Thymus (tissue), 11 donors: ENCODE data around the gene RTF2. TPM values are rescaled to one million over a fixed set of nuclear protein-coding genes. Genes with fewer than 3 reads are reported as not detected.

Experiments used
- DNase-seq, 9 donors: peaks; one replicate each; pipeline ENCODE4 v3.0.0-alpha.2; 2013; ENCODE audit warnings: low spot score in 9 of 9, low read depth in 6 of 9, missing footprints in 1 of 9
- H3K27ac ChIP-seq, 2 donors: one replicate each; pipeline ENCODE4 v1.5.1; 2013; ENCODE audit warnings: control low read depth in 1 of 2, low read depth in 1 of 2, low read length in 1 of 2, mild to moderate bottlenecking in 1 of 2, moderate library complexity in 1 of 2
- H3K27me3 ChIP-seq, 2 donors: one replicate each; pipeline ENCODE4 v1.5.1; 2013; ENCODE audit warnings: low read length in 1 of 2; ENCODE audit not compliant: control insufficient read depth in 2 of 2, insufficient read depth in 1 of 2
- H3K36me3 ChIP-seq, 2 donors: one replicate each; pipeline ENCODE4 v1.5.1; 2013; ENCODE audit warnings: low read length in 1 of 2, mild to moderate bottlenecking in 1 of 2, moderate library complexity in 1 of 2; ENCODE audit not compliant: control insufficient read depth in 2 of 2, insufficient read depth in 2 of 2
- H3K4me1 ChIP-seq, 2 donors: one replicate each; pipeline ENCODE4 v1.5.1; 2013; ENCODE audit warnings: low read length in 2 of 2; ENCODE audit not compliant: control insufficient read depth in 2 of 2, insufficient read depth in 2 of 2
- H3K4me3 ChIP-seq, 2 donors: one replicate each; pipeline ENCODE4 v1.5.1; 2013; ENCODE audit warnings: low read length in 2 of 2, control low read depth in 1 of 2, mild to moderate bottlenecking in 1 of 2
- H3K9me3 ChIP-seq, 2 donors: one replicate each; pipeline ENCODE4 v1.5.1; 2013; ENCODE audit warnings: low read length in 1 of 2, mild to moderate bottlenecking in 1 of 2; ENCODE audit not compliant: control insufficient read depth in 2 of 2, insufficient read depth in 1 of 2
- WGBS: extraction: QIAGEN DNeasy Blood & Tissue Kit; methylation state at CpG from one replicate; pipeline ENCODE4 v1.1.7; 2013; 5-methylcytosine and 5-hydroxymethylcytosine counted together
- polyA plus RNA-seq: library from polyadenylated mRNA; stranded (reverse); fragments of 200-250 nt; gene quantifications from one replicate; pipeline ENCODE4 v1.2.3, GENCODE V29; 2013
- total RNA-seq: library from RNA; stranded (reverse); fragments of 120-200 nt; gene quantifications from one replicate; pipeline ENCODE4 v1.2.4, GENCODE V29; 2013
- donor health status: healthy.

RTF2 gene
- total and polyA plus RNA-seq, 2 donors: 75.1 to 91.6 TPM

DNA sequence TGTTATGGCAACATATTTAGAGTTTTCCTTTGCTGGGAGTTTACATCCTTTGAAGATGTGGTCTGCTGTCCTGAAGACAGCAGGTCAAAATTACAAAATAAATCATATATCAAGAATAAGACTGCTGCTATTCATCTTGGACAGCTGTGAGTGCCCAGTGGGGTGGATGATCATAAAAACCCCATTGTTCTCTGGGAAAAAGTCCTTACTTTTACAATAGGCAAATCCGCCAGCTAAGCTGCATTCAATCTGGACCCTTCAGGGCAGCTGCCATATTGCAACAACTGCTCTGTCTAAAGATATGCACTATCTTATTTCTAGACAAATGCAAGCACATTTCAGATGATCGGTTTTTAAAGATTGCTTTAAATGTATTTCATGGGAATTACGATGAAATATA is 37.0 kb upstream of the RTF2 start:
- H3K4me1 ChIP-seq: peaks cover 0 to 2% of the 10 kb centered on the region in 2 donors

GRCh38 chr20:56433221-56433879 is 35.1 kb upstream of the RTF2 start:
- 95% methylated on average over 3 of the region's 3 CpGs for WGBS
- no peaks in the 10 kb centered on the region for H3K9me3 ChIP-seq
- no peak overlapping the region for H3K4me3 ChIP-seq
- no peaks in the 10 kb centered on the region for H3K27me3 ChIP-seq
- DNase-seq: no peak
- H3K4me1 ChIP-seq: peaks cover 0 to 2% of the 10 kb centered on the region in 2 donors
- H3K27ac ChIP-seq: no peak overlapping the region
- no peaks in the 10 kb centered on the region for H3K36me3 ChIP-seq

More for the DNA sequence above, 37.0 kb upstream of the RTF2 start:
- no peak overlapping the region for H3K27ac ChIP-seq
- H3K36me3 ChIP-seq: no peaks in the 10 kb centered on the region
- 97% methylated on average over 3 of the region's 3 CpGs for WGBS
- no peak for DNase-seq
- no peaks in the 10 kb centered on the region for H3K27me3 ChIP-seq
- H3K4me3 ChIP-seq: no peak overlapping the region
- H3K9me3 ChIP-seq: no peaks in the 10 kb centered on the region

GRCh38 chr20:56433880-56434255 is 34.6 kb upstream of the RTF2 start:
- H3K4me3 ChIP-seq: no peak overlapping the region
- no peak for DNase-seq
- H3K27ac ChIP-seq: no peak overlapping the region
- H3K36me3 ChIP-seq: no peaks in the 10 kb centered on the region
- H3K27me3 ChIP-seq: no peaks in the 10 kb centered on the region
- peaks cover 0 to 3% of the 10 kb centered on the region in 2 donors for H3K4me1 ChIP-seq
- H3K9me3 ChIP-seq: no peaks in the 10 kb centered on the region
- WGBS: 94% methylated on average over 6 of the region's 6 CpGs

- Histone ChIP-seq H3K27me3 (no peaks in the 10 kb centered on the region), H3K4me3 (no peak overlapping the region), H3K9me3 (no peaks in the 10 kb centered on the region), H3K36me3 (no peaks in the 10 kb centered on the region), H3K4me1 (peaks cover 14 to 24% of the 10 kb centered on the region in 2 donors), H3K27ac (no peak overlapping the region)
- DNase-seq: no peak
- WGBS: 98% methylated on average over 20 of the region's 20 CpGs
These were observed 31.0 kb upstream of the RTF2 start for GRCh38 chr20:56437196-56437960.

DNA sequence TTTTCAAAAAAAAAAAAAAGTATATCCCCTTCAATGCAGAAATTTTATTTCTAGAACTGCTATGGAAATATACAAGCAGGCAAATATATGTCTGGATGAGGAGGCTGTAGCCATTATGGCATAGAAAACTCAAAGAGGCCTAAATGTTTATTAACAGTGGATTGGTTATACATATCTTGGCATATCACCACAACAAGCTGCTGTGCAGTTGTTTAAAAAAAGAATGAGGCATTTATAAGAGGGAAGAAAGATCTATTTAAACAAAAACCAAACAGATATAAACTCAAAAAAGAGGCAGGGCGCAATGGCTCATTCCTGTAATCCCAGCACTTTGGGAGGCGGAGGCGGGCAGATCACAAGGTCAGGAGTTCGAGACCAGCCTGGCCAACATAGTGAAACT is 30.1 kb upstream of the RTF2 start:
- no peak overlapping the region for H3K27ac ChIP-seq
- H3K4me1 ChIP-seq: peaks cover 14 to 29% of the 10 kb centered on the region in 2 donors
- H3K36me3 ChIP-seq: no peaks in the 10 kb centered on the region
- H3K9me3 ChIP-seq: no peaks in the 10 kb centered on the region
- no peak overlapping the region for H3K4me3 ChIP-seq
- WGBS: 97% methylated on average over 4 of the region's 4 CpGs
- no peak for DNase-seq
- H3K27me3 ChIP-seq: no peaks in the 10 kb centered on the region

- 26% methylated on average over 5 of the region's 5 CpGs for WGBS
- Histone ChIP-seq H3K27me3 (no peaks in the 10 kb centered on the region), H3K9me3 (no peaks in the 10 kb centered on the region), H3K4me1 (peaks cover 14 to 32% of the 10 kb centered on the region in 2 donors), H3K27ac (peak overlapping the region; percentile 10 to 48), H3K36me3 (no peaks in the 10 kb centered on the region), H3K4me3 (no peak overlapping the region)
- DNase-seq: peak in 2 of 9 donors; percentile 32 to 58
These were observed 28.6 kb upstream of the RTF2 start for GRCh38 chr20:56439771-56440291.

GRCh38 chr20:56440346-56441007 is 27.9 kb upstream of the RTF2 start:
- Histone ChIP-seq H3K9me3 (no peaks in the 10 kb centered on the region), H3K27me3 (no peaks in the 10 kb centered on the region), H3K27ac (peak overlapping the region in 1 of 2 donors; percentile 48), H3K4me3 (no peak overlapping the region), H3K4me1 (peaks cover 14 to 32% of the 10 kb centered on the region in 2 donors), H3K36me3 (no peaks in the 10 kb centered on the region)
- DNase-seq: peak in 7 of 9 donors; percentile 26 to 83 (median 50)
- whole genome bisulfite sequencing: 33% methylated on average over 4 of the region's 4 CpGs

DNA sequence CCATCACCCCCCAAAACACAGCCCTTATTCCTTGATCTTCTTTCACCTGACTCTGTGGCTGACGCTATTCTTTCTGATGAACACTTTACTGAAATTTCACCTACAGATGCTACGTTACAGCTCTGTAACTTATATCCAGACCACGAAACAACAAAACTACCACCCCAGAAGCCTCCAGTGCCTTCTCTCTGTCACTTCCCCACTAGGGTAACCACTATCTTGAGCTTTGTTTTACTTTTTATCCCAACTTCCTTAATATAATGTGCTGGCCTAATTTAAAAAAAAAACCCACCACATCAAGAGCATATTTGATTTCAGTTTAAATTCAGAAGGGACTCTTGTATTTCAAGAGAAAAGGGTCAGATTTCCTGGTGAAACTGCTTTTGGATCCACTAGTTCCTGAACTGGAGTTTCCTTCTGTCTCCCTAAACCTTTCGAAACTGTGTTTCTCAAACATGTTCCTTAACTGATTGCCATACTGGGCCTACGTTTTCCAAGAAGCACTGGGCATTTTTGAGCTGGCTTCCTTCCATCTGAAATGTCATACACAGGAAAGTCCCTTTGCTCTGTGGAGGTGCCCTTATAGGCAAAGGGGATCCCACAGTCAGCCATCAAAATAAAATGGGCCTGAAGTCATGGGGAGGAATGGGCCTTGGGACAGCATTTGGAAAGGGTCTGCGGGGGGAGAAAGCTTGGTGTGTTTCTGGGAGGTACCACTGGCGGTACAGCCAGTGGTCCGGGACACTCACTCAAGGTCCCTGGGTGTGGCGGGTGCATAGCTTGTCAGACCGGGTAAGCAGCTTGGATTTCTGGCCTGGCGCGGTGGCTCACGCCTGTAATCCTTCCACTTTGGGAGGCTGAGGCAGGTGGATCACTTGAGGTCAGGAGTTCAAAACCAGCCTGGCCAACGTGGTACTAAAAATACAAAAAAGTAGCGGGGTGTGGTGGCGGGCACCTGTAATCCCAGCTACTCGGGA is 25.8 kb upstream of the RTF2 start:
- peak overlapping the region in 1 of 2 donors; percentile 7 for H3K27ac ChIP-seq
- no peaks in the 10 kb centered on the region for H3K9me3 ChIP-seq
- H3K4me1 ChIP-seq: peaks cover 14 to 32% of the 10 kb centered on the region in 2 donors
- H3K27me3 ChIP-seq: no peaks in the 10 kb centered on the region
- DNase-seq: peak in 1 of 9 donors; percentile 32
- no peak overlapping the region for H3K4me3 ChIP-seq
- WGBS: 82% methylated on average over 17 of the region's 17 CpGs
- H3K36me3 ChIP-seq: no peaks in the 10 kb centered on the region
